ENCODE data around the gene HMOX1. TPM values are rescaled to one million over a fixed set of nuclear protein-coding genes. Genes with fewer than 3 reads are reported as not detected.

HMOX1 gene
- total and polyA plus RNA-seq, 4 donors: 18.7 to 108 (median 59.7) TPM

DNA sequence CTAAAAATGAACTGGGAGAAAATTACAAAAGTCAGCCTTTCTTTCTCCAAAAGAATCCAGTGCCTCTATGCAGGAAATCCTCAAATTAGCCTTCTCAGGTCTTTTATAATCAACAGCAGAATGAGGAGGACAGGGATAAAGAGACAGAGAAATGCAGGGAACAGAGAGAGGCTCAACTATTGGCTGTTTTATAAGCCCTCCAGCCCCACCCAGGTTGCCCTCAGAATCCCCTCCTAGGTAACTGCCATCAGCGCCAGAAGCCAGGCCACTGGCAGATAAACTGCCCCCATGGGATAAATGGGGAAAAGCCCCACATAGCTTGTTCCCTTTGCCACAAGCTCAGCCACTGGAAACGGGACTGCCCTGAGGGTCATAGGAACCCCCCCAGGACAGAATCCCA lies 10.9 kb upstream of the HMOX1 start:
- DNase-seq (ENCODE audit: low spot score): no peak

DNA sequence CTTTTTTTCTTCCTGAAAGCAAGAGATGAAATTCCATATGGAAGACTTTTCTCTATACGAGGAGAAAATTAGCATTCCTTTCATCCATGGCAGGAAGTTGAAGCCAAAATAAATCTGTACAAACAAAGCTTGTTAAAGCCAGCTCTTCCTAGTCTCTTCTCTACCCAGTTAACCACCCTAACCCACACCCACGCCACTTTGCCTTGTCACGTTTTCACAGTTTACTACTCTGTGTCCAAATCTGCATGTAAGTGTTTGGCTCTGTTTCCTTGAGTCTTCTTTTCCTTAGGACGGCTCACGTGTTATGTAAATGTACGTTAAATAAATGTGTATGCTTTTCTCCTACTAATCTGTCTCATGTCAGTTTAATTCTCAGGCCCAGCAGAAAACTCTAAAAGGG lies 7.1 kb upstream of the HMOX1 start:
- Histone ChIP-seq H3K9ac (ENCODE audit: low read depth in 1 of 2, low read length in 2 of 2) (no peak overlapping the region), H3K27me3 (ENCODE audit: control insufficient read depth in 4 of 4, insufficient read depth in 4 of 4, low read length in 3 of 4) (no peaks in the 10 kb centered on the region), H3K4me3 (ENCODE audit: low read depth in 1 of 3, low read length in 3 of 3) (no peak overlapping the region), H3K9me3 (ENCODE audit: control insufficient read depth in 4 of 4, low read length in 3 of 4) (no peaks in the 10 kb centered on the region), H3K36me3 (ENCODE audit: control insufficient read depth in 4 of 4, insufficient read depth in 3 of 4, low read depth in 1 of 4, low read length in 3 of 4) (no peaks in the 10 kb centered on the region), H3K4me1 (ENCODE audit: control insufficient read depth in 4 of 4, insufficient read depth in 4 of 4, low read length in 3 of 4) (peaks cover 2 to 19% (median 11%) of the 10 kb centered on the region in 4 donors), H3K27ac (ENCODE audit: low read depth in 1 of 2, low read length in 2 of 2) (no peak overlapping the region)
- 89% methylated on average over 6 of the region's 6 CpGs for WGBS
- TF ChIP-seq RXRA (IDR thresholded peaks at IDR 0.05): no peak
- TF ChIP-seq, protein P1, sequence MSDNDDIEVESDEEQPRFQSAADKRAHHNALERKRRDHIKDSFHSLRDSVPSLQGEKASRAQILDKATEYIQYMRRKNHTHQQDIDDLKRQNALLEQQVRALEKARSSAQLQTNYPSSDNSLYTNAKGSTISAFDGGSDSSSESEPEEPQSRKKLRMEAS (IDR thresholded peaks at IDR 0.05): no peak
- no peak for TF ChIP-seq HNF4A (conservative IDR thresholded peaks at IDR 0.05)
- TF ChIP-seq EGR1 (IDR thresholded peaks at IDR 0.05; ENCODE audit: low read depth in 2 of 2): no peak
- TF ChIP-seq, protein P2, sequence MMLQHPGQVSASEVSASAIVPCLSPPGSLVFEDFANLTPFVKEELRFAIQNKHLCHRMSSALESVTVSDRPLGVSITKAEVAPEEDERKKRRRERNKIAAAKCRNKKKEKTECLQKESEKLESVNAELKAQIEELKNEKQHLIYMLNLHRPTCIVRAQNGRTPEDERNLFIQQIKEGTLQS (IDR thresholded peaks at IDR 0.05): no peak
- TF ChIP-seq FOXA2 (IDR thresholded peaks at IDR 0.05): no peak
- no peak for TF ChIP-seq JUND (IDR thresholded peaks at IDR 0.05)
- no peak for DNase-seq (ENCODE audit: low spot score)

More for the DNA sequence above, 10.9 kb upstream of the HMOX1 start:
- no peak overlapping the region for H3K9ac ChIP-seq (ENCODE audit: low read depth in 1 of 2, low read length in 2 of 2)
- H3K27ac ChIP-seq (ENCODE audit: low read depth in 1 of 2, low read length in 2 of 2): no peak overlapping the region
- H3K4me3 ChIP-seq (ENCODE audit: low read depth in 1 of 3, low read length in 3 of 3): no peak overlapping the region
- WGBS: 89% methylated on average over 2 of the region's 2 CpGs
- TF ChIP-seq NR2F2 (IDR thresholded peaks at IDR 0.05) (no peak), RAD21 (IDR thresholded peaks at IDR 0.05) (no peak), RXRA (IDR thresholded peaks at IDR 0.05) (no peak), EGR1 (IDR thresholded peaks at IDR 0.05; ENCODE audit: low read depth in 2 of 2) (no peak), HNF4A (conservative IDR thresholded peaks at IDR 0.05) (no peak), TAF1 (conservative IDR thresholded peaks at IDR 0.05) (no peak), JUND (IDR thresholded peaks at IDR 0.05) (no peak), FOXA1 (IDR thresholded peaks at IDR 0.05) (no peak), FOXA2 (IDR thresholded peaks at IDR 0.05) (no peak), GABPA (IDR thresholded peaks at IDR 0.05 in 1 of 2, conservative IDR thresholded peaks at IDR 0.05 in 1 of 2) (no peak), HNF4G (IDR thresholded peaks at IDR 0.05) (no peak), SP1 (IDR thresholded peaks at IDR 0.05) (no peak)
- TF ChIP-seq, protein P2 (IDR thresholded peaks at IDR 0.05): no peak
- TF ChIP-seq, protein P3, sequence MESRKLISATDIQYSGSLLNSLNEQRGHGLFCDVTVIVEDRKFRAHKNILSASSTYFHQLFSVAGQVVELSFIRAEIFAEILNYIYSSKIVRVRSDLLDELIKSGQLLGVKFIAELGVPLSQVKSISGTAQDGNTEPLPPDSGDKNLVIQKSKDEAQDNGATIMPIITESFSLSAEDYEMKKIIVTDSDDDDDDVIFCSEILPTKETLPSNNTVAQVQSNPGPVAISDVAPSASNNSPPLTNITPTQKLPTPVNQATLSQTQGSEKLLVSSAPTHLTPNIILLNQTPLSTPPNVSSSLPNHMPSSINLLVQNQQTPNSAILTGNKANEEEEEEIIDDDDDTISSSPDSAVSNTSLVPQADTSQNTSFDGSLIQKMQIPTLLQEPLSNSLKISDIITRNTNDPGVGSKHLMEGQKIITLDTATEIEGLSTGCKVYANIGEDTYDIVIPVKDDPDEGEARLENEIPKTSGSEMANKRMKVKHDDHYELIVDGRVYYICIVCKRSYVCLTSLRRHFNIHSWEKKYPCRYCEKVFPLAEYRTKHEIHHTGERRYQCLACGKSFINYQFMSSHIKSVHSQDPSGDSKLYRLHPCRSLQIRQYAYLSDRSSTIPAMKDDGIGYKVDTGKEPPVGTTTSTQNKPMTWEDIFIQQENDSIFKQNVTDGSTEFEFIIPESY (IDR thresholded peaks at IDR 0.05): no peak
- TF ChIP-seq, protein P1 (IDR thresholded peaks at IDR 0.05): no peak
- TF ChIP-seq, protein P4, sequence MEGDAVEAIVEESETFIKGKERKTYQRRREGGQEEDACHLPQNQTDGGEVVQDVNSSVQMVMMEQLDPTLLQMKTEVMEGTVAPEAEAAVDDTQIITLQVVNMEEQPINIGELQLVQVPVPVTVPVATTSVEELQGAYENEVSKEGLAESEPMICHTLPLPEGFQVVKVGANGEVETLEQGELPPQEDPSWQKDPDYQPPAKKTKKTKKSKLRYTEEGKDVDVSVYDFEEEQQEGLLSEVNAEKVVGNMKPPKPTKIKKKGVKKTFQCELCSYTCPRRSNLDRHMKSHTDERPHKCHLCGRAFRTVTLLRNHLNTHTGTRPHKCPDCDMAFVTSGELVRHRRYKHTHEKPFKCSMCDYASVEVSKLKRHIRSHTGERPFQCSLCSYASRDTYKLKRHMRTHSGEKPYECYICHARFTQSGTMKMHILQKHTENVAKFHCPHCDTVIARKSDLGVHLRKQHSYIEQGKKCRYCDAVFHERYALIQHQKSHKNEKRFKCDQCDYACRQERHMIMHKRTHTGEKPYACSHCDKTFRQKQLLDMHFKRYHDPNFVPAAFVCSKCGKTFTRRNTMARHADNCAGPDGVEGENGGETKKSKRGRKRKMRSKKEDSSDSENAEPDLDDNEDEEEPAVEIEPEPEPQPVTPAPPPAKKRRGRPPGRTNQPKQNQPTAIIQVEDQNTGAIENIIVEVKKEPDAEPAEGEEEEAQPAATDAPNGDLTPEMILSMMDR (IDR thresholded peaks at IDR 0.05; ENCODE audit: low read depth, low read length, missing input control): no peak
- TF ChIP-seq, protein P5, sequence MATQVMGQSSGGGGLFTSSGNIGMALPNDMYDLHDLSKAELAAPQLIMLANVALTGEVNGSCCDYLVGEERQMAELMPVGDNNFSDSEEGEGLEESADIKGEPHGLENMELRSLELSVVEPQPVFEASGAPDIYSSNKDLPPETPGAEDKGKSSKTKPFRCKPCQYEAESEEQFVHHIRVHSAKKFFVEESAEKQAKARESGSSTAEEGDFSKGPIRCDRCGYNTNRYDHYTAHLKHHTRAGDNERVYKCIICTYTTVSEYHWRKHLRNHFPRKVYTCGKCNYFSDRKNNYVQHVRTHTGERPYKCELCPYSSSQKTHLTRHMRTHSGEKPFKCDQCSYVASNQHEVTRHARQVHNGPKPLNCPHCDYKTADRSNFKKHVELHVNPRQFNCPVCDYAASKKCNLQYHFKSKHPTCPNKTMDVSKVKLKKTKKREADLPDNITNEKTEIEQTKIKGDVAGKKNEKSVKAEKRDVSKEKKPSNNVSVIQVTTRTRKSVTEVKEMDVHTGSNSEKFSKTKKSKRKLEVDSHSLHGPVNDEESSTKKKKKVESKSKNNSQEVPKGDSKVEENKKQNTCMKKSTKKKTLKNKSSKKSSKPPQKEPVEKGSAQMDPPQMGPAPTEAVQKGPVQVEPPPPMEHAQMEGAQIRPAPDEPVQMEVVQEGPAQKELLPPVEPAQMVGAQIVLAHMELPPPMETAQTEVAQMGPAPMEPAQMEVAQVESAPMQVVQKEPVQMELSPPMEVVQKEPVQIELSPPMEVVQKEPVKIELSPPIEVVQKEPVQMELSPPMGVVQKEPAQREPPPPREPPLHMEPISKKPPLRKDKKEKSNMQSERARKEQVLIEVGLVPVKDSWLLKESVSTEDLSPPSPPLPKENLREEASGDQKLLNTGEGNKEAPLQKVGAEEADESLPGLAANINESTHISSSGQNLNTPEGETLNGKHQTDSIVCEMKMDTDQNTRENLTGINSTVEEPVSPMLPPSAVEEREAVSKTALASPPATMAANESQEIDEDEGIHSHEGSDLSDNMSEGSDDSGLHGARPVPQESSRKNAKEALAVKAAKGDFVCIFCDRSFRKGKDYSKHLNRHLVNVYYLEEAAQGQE (IDR thresholded peaks at IDR 0.05): no peak
- H3K4me1 ChIP-seq (ENCODE audit: control insufficient read depth in 4 of 4, insufficient read depth in 4 of 4, low read length in 3 of 4): peaks cover 2 to 8% (median 4%) of the 10 kb centered on the region in 4 donors
- no peaks in the 10 kb centered on the region for H3K36me3 ChIP-seq (ENCODE audit: control insufficient read depth in 4 of 4, insufficient read depth in 3 of 4, low read depth in 1 of 4, low read length in 3 of 4)
- no peaks in the 10 kb centered on the region for H3K27me3 ChIP-seq (ENCODE audit: control insufficient read depth in 4 of 4, insufficient read depth in 4 of 4, low read length in 3 of 4)
- H3K9me3 ChIP-seq (ENCODE audit: control insufficient read depth in 4 of 4, low read length in 3 of 4): no peaks in the 10 kb centered on the region
